ENCODE results near the gene C1RL. TPM values are rescaled to one million over a fixed set of nuclear protein-coding genes. Genes with fewer than 3 reads are reported as not detected.
A peak's percentile ranks its signal among the peaks of the same experiment; 100 is the strongest.
"Not testable (repeated sequence)": the region's sequence is repeated elsewhere in the genome, so short reads cannot be mapped to it uniquely, and the experiment has no call there.

Gene C1RL
- total RNA-seq, 4 donors from 2014 or later: 39.2 to 153 (median 59.5) TPM

DNA sequence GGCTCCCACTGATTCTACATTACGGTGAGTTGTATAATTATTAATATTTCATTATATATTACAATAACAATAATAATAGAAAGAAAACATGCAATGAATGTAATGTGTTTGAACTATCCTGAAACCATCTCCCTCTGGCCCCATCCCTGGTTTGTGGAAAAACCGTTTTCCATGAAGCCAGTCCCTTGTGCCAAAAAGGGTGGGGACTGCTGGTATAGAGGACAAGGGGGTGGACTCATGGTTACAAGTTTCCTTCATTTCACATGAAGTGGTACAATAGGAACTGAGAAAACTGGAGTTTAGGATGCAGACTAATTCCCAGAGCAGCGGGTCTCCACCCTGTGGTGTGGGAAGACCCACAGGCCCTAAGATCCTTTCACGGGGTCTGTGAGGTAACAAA, 3.0 kb upstream of the C1RL start:
- Histone ChIP-seq H3K4me1 (peaks cover 5 to 12% of the 10 kb centered on the region in 2 donors), H3K27me3 (no peaks in the 10 kb centered on the region), H3K27ac (peak overlapping the region in 1 of 3 donors; percentile 5), H3K4me3 (replicated peaks in 1 of 3) (no peak overlapping the region), H3K9me3 (no peaks in the 10 kb centered on the region), H3K36me3 (no peaks in the 10 kb centered on the region)
- no peak for TF ChIP-seq POLR2A (IDR thresholded peaks at IDR 0.05)
- TF ChIP-seq, protein P1, sequence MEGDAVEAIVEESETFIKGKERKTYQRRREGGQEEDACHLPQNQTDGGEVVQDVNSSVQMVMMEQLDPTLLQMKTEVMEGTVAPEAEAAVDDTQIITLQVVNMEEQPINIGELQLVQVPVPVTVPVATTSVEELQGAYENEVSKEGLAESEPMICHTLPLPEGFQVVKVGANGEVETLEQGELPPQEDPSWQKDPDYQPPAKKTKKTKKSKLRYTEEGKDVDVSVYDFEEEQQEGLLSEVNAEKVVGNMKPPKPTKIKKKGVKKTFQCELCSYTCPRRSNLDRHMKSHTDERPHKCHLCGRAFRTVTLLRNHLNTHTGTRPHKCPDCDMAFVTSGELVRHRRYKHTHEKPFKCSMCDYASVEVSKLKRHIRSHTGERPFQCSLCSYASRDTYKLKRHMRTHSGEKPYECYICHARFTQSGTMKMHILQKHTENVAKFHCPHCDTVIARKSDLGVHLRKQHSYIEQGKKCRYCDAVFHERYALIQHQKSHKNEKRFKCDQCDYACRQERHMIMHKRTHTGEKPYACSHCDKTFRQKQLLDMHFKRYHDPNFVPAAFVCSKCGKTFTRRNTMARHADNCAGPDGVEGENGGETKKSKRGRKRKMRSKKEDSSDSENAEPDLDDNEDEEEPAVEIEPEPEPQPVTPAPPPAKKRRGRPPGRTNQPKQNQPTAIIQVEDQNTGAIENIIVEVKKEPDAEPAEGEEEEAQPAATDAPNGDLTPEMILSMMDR (IDR thresholded peaks at IDR 0.05): no peak
- DNase-seq: no peak
- intact Hi-C loops (cut with DNase I): loop anchor here (5.0 kb wide), 1 partner anchor 165 kb away; no protein-coding TSS in a partner anchor
- WGBS, 2 donors: 80 to 81% methylated on average over 4 of the region's 4 CpGs

DNA sequence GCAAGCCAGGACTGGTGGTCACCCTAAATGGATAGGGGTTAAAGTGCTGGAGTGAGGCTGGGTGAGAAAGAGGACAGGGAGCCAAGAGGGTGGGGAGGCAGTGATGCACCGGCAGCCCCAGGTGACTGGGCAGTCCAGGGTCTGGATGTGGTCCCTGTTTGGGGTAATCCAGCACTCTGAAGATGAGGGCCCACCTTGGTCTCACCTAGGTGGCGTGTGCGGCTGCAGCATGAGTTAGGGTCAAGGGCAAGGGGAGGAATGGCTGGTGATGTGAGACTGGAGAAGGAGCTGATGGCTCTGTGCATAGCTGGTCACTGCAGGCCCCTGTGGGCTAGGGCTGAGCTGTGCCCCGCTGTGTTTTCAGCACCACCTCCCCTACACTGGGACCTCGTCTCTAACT, 1.6 kb upstream of the C1RL start:
- intact Hi-C loops (cut with DNase I): loop anchor here (5.0 kb wide), 1 partner anchor 163 kb away; no protein-coding TSS in a partner anchor
- no peak overlapping the region for H3K27ac ChIP-seq
- WGBS, 2 donors: 94 to 95% methylated on average over 5 of the region's 5 CpGs

DNA sequence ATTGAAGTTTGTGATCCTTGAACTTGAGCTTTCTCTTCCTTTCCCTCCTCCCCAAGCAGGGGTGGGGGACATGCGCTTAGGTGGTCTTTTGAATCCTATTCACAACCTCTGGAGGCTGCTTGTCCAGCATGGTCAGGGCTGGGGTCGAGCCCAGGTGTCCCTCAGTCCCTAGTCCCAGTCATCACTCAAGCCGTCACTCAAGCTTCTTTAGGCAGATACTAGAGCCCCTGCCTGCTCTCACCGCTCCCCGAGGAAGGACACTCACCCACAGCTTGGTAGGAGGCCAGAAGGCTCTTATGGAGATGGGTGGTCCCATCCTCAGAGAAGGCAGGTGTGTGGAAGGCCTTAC, 532 bp upstream of the C1RL start:
- peak overlapping the region in 2 of 3 donors; percentile 80 to 87 for H3K27ac ChIP-seq
- peaks cover 5 to 14% of the 10 kb centered on the region in 2 donors for H3K4me1 ChIP-seq
- H3K36me3 ChIP-seq: no peaks in the 10 kb centered on the region
- intact Hi-C loops (cut with DNase I): no loop called here
- peak overlapping the region in 1 of 3 donors; percentile 39 for H3K4me3 ChIP-seq (replicated peaks in 1 of 3)
- no peaks in the 10 kb centered on the region for H3K27me3 ChIP-seq
- TF ChIP-seq, protein P1 (IDR thresholded peaks at IDR 0.05): no peak
- no peak for TF ChIP-seq POLR2A (IDR thresholded peaks at IDR 0.05)
- H3K9me3 ChIP-seq: no peaks in the 10 kb centered on the region
- no peak for DNase-seq
- WGBS, 2 donors: 58 to 62% methylated on average over 5 of the region's 5 CpGs

More for the DNA sequence above, 1.6 kb upstream of the C1RL start:
- Histone ChIP-seq H3K27me3 (no peaks in the 10 kb centered on the region), H3K36me3 (no peaks in the 10 kb centered on the region), H3K4me3 (replicated peaks in 1 of 3) (no peak overlapping the region), H3K9me3 (no peaks in the 10 kb centered on the region), H3K4me1 (peaks cover 5 to 14% of the 10 kb centered on the region in 2 donors)
- no peak for DNase-seq
- no peak for TF ChIP-seq POLR2A (IDR thresholded peaks at IDR 0.05)

DNA sequence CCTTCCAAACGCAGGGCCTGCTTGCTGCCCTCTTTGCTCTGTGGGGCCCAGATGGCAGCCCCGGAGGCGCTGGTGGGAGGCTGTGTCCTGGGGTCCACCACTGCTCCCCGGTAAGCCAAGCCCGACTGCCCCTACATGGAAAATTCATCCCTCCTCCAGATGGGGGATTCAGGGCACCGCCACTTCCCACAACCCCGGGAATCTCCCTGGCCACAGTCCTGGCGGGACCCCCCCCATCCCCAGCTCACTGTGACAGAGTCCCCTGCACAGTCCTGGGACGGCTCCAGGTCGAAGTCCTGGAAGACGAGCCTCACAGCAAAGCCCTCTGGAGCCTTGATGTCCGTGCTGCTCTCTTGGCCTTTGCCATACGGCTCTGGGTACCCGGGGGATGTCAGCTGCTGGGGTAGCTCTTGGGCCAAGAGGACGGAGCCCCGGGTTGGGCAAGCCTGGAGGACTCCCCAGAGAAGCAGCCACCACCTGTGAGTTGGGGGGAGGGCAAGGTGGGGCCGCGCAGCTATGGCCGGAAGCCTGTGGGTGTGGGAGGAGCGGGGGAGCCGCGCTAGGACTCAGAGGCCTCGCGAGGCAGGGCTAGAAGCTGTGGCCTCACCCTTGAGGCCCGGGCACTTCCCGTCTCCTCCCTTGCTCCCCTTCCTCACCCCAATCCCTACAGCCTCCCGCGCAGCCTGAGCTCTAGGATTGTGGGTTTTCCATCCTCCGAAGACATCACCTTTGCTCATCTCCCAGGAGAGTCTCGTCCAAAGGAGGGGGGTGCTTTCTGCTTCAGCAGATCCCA, 815 bp downstream of the C1RL start:
- Histone ChIP-seq H3K36me3 (no peaks in the 10 kb centered on the region), H3K27ac (peak overlapping the region; percentile 80 to 87 (median 82)), H3K27me3 (no peaks in the 10 kb centered on the region), H3K4me1 (peaks cover 5 to 14% of the 10 kb centered on the region in 2 donors), H3K4me3 (replicated peaks in 1 of 3) (peak overlapping the region; percentile 34 to 78 (median 39)), H3K9me3 (no peaks in the 10 kb centered on the region)
- 11 to 17% methylated on average over 12 to 24 of the region's 30 CpGs for WGBS, 2 donors
- TF ChIP-seq POLR2A (IDR thresholded peaks at IDR 0.05): peak in 1 of 2 donors; percentile 48
- TF ChIP-seq, protein P1 (IDR thresholded peaks at IDR 0.05): no peak
- intact Hi-C loops (cut with DNase I): no loop called here
- peak; percentile 71 to 75 for DNase-seq

DNA sequence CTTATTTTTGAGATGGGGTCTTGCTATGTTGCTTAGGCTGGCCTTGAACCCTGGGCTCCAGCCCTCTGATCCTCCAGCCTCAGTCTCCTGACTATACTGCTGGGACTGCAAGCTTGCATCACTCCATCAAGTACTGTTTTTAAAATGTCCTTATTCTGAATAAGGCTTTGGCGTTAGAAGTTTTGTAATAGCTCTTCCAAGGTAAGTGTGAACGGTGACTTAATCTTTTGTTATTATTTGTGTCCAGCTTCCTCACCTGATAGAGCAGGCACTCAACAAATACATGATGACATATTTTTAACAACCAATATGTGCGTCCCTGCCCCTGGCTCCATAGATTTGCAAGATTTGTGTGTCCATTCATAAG, 1.4 kb downstream of the C1RL start:
- Histone ChIP-seq H3K36me3 (no peaks in the 10 kb centered on the region), H3K4me1 (peaks cover 5 to 14% of the 10 kb centered on the region in 2 donors), H3K9me3 (no peaks in the 10 kb centered on the region), H3K27ac (peak overlapping the region in 2 of 3 donors; percentile 80 to 87), H3K4me3 (replicated peaks in 1 of 3) (peak overlapping the region in 2 of 3 donors; percentile 34 to 39), H3K27me3 (no peaks in the 10 kb centered on the region)
- WGBS, 2 donors: 55 to 56% methylated on average over 3 of the region's 3 CpGs
- no peak for TF ChIP-seq POLR2A (IDR thresholded peaks at IDR 0.05)
- TF ChIP-seq, protein P1 (IDR thresholded peaks at IDR 0.05): no peak
- intact Hi-C loops (cut with DNase I): no loop called here
- no peak for DNase-seq

DNA sequence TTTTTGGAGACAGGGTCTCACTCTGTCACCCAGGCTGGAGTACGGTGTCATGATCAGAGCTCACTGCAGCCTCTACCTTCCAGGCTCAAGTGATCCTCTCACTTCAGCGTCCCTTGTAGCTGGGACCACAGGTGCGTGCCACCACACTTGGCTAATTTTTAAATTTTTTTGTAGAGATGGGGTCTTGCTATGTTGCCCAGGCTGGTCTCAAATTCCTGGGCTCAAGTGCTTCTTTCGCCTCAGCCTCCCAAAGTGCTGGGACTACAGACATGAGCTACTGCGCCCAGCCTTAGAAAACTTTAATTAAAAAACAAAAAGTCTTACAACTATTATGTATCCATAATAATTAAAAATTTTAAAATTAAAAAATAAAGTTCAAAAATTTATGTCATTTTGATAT, 1.8 kb downstream of the C1RL start:
- DNase-seq; intact Hi-C loops (cut with DNase I); H3K9me3 ChIP-seq; H3K36me3 ChIP-seq; H3K4me3 ChIP-seq (replicated peaks in 1 of 3); H3K27me3 ChIP-seq: not testable (repeated sequence)
- 97 to 98% methylated on average over 5 of the region's 5 CpGs for WGBS, 2 donors
- peaks cover 5 to 14% of the 10 kb centered on the region in 2 donors for H3K4me1 ChIP-seq
- peak overlapping the region in 2 of 3 donors; percentile 80 to 87 for H3K27ac ChIP-seq

All from thyroid gland (tissue), 4 donors.